SU-DHL-6 (cell line): ENCODE measurements around the gene UNC5C.

Experiments used
- H2AFZ ChIP-seq: fragments of 200-600 bp; sonication (generic); 2 replicates; pipeline ENCODE4 v1.6.1; 2014; ENCODE audit warnings: low read depth, mild to moderate bottlenecking, moderate library complexity, mixed read lengths, antibody characterized with exemption, low read length; ENCODE audit not compliant: severe bottlenecking
- H3F3A ChIP-seq: fragments of 200-600 bp; shearing (Covaris generic); 2 replicates; pipeline ENCODE4 v1.6.0; 2016; ENCODE audit warnings: antibody characterized with exemption, mild to moderate bottlenecking; ENCODE audit not compliant: insufficient read depth
- H3K27ac ChIP-seq: fragments of 200-600 bp; sonication (generic); 2 replicates; pipeline ENCODE4 v1.5.1; 2016; ENCODE audit warnings: low read depth, mild to moderate bottlenecking, low read length, moderate library complexity, mixed read lengths
- H3K27me3 ChIP-seq: fragments of 200-600 bp; sonication (generic), shearing (Covaris generic); 2 replicates; pipeline ENCODE4 v1.6.0; 2014; ENCODE audit warnings: mild to moderate bottlenecking, low read length
- H3K36me3 ChIP-seq: fragments of 200-600 bp; sonication (generic); 2 replicates; pipeline ENCODE4 v1.6.1; 2014; ENCODE audit warnings: mild to moderate bottlenecking, low read length, mixed read lengths
- H3K4me2 ChIP-seq: fragments of 300-600, 200-600 bp; shearing (Covaris generic), sonication (generic); 2 replicates; pipeline ENCODE4 v1.6.0; 2014; ENCODE audit warnings: low read length, low read depth, mild to moderate bottlenecking; ENCODE audit not compliant: poor library complexity, severe bottlenecking
- H3K4me3 ChIP-seq: fragments of 200-600 bp; sonication (generic); 2 replicates; pipeline ENCODE4 v1.5.1; 2014; ENCODE audit warnings: antibody characterized with exemption, low read length, mild to moderate bottlenecking, mixed read lengths; ENCODE audit not compliant: insufficient read depth, poor library complexity, severe bottlenecking
- H3K79me2 ChIP-seq: fragments of 200-600 bp; sonication (generic); 2 replicates; pipeline ENCODE4 v1.6.1; 2014; ENCODE audit warnings: mild to moderate bottlenecking, low read length, moderate library complexity; ENCODE audit not compliant: insufficient read depth
- H3K9ac ChIP-seq: fragments of 200-600 bp; sonication (generic); 2 replicates; pipeline ENCODE4 v1.7.0; 2014; ENCODE audit warnings: mild to moderate bottlenecking, low read length
- H3K9me2 ChIP-seq: fragments of 200-600 bp; sonication (generic); replicated peaks from 2 replicates; pipeline ENCODE4 v1.6.1; 2014; ENCODE audit warnings: low read length; ENCODE audit not compliant: insufficient read depth
- H3K9me3 ChIP-seq: fragments of 200-600 bp; sonication (generic); 2 replicates; pipeline ENCODE4 v1.6.1; 2014; ENCODE audit warnings: low read length, mixed read lengths; ENCODE audit not compliant: insufficient read depth
- H4K20me1 ChIP-seq: fragments of 200-600 bp; sonication (generic); 2 replicates; pipeline ENCODE4 v1.6.1; 2014; ENCODE audit warnings: low read depth, mild to moderate bottlenecking, antibody characterized with exemption, low read length, moderate library complexity, mixed read lengths
- CTCF ChIP-seq: fragments of 200-600 bp; sonication (generic); IDR thresholded peaks from one replicate; pipeline ENCODE4 v1.5.1; 2017; ENCODE audit warnings: antibody characterized with exemption, mild to moderate bottlenecking, low read length, moderate library complexity; ENCODE audit not compliant: insufficient read depth, poor library complexity, severe bottlenecking
- EZH2phosphoT487 ChIP-seq: fragments of 200-600 bp; sonication (generic), shearing (Covaris generic); conservative IDR thresholded peaks from 2 replicates; pipeline ENCODE4 v1.6.1; 2018; ENCODE audit warnings: mild to moderate bottlenecking, antibody characterized with exemption, low read length, moderate library complexity, mixed read lengths

UNC5C gene

GRCh38 chr4:95550115-95550987 lies 1.6 kb upstream of the UNC5C start:
- no peaks in the 10 kb centered on the region for H3K9me2 ChIP-seq
- H3K27ac ChIP-seq, result no peak overlapping the region
- no peaks in the 10 kb centered on the region for H3K27me3 ChIP-seq
- H3K36me3 ChIP-seq, result no peaks in the 10 kb centered on the region
- H3F3A ChIP-seq, result no peaks in the 10 kb centered on the region
- no peak overlapping the region for H3K4me3 ChIP-seq
- no peak for TF ChIP-seq CTCF
- no peak for TF ChIP-seq EZH2phosphoT487
- no peak overlapping the region for H2AFZ ChIP-seq
- H4K20me1 ChIP-seq, result no peaks in the 10 kb centered on the region
- no peaks in the 10 kb centered on the region for H3K9me3 ChIP-seq
- no peaks in the 10 kb centered on the region for H3K79me2 ChIP-seq
- H3K9ac ChIP-seq, result no peak overlapping the region
- no peak overlapping the region for H3K4me2 ChIP-seq

DNA sequence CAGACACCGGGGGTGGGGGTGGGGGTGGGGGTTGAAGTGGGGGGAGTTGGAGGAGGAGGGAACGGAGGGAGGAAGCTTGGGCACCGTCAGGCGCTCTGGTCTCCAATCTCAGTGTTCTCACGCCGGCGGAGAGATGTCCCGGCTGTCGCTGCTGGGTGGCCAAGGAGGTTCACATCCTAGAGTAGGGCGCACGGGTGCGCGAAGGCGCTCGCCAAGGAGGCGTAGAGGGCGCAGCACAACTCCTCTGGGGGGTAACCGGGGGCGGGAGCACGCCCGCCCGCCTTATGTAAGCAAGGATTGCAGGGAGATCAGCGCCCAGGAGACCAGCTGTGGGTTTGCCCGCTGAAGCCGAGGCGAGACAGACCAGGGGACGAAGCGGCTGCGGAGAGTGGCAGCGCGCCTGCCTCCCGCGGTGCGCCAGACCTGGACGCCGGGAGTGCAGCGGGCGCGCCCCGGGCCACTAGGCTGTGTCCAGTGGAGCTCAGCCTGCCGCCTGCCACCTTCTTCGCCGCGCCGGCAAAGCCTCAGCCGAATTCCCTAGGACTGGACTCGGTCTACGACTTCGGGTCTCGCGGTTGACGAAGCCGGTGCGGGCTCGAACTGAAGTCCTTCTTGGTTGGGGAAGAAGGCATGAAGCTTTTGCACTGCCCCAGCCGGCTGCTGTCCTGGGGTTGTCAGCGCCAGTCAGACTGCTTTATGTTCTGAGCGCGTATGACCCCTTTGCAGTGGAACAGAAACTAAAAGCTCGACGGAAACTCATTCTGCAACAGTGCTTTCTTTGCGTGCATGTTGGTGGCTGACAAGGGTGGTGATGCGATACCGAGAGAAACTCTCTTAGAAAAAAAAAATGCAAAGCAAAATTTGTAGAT lies 707 bp upstream of the UNC5C start:
- Histone ChIP-seq H3K9ac (no peak overlapping the region), H2AFZ (no peak overlapping the region), H3K27me3 (no peaks in the 10 kb centered on the region), H3K4me3 (no peak overlapping the region), H3F3A (no peaks in the 10 kb centered on the region), H4K20me1 (no peaks in the 10 kb centered on the region), H3K4me2 (no peak overlapping the region), H3K36me3 (no peaks in the 10 kb centered on the region), H3K9me3 (no peaks in the 10 kb centered on the region), H3K9me2 (no peaks in the 10 kb centered on the region), H3K27ac (no peak overlapping the region), H3K79me2 (no peaks in the 10 kb centered on the region)
- TF ChIP-seq EZH2phosphoT487, result no peak
- TF ChIP-seq CTCF, result no peak

DNA sequence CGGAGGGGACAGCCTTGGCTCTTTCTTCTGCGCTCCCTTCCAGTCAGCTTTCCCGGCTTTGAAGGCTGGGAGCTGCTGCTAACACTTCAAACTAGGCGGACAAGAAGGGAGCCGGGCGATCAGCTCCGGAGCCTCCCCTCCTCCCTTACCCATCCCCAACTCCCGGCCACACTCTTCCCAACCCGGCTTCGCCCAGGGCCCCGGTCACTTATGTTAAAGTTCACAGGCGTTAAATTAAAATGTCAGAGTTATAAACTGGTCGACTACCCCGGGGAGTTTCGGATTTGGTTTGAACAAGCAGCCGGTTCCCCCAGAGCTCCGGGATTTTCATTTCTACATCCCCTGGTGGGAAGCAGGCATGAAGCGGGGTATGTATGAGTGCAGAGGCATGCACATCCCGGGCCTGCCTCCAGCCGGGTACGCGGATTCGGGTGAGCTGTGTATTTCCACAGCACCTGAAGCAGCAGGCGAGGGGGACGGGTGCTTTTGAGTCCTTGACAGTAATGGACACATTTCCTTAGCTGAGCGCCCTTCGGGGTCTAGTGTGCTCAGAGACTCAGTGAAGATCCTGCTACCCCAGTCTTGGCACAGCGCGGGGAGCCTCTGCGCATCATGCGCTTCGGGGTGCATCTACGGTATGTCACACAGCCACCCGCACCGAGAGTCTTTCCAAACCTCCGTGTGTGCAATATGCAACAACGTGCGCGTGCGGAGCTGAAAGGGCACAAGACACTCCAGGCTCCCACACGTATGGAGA lies 880 bp downstream of the UNC5C start:
- TF ChIP-seq EZH2phosphoT487 (no peak), CTCF (no peak)
- Histone ChIP-seq H3K79me2 (no peaks in the 10 kb centered on the region), H4K20me1 (no peaks in the 10 kb centered on the region), H3K4me3 (no peak overlapping the region), H3K4me2 (no peak overlapping the region), H3K9me2 (no peaks in the 10 kb centered on the region), H3K9me3 (no peaks in the 10 kb centered on the region), H2AFZ (no peak overlapping the region), H3K27me3 (no peaks in the 10 kb centered on the region), H3K27ac (no peak overlapping the region), H3K36me3 (no peaks in the 10 kb centered on the region), H3F3A (no peaks in the 10 kb centered on the region), H3K9ac (no peak overlapping the region)
